A673 (cell line): ENCODE results near the gene MCF2L2. TPM values are rescaled to one million over a fixed set of nuclear protein-coding genes. Genes with fewer than 3 reads are reported as not detected.

ENCODE experiments used
- BruUV-seq: library from RNA; stranded (reverse); fragments of 400-500 nt; replicated peaks from 2 replicates; lab custom pipeline; 2021; lab: Mats Ljungman, UMichigan
- CTCF ChIA-PET: fragments of 300-600 bp; sonication (Branson Sonifier 250); formaldehyde crosslinking; loops from one replicate; lab custom pipeline; 2022; ENCODE audit warnings: antibody characterized with exemption; lab: Charles Lee
- POLR2A ChIA-PET: fragments of 300-600 bp; sonication (Branson Sonifier 250); formaldehyde crosslinking; loops from one replicate; lab custom pipeline; 2022; ENCODE audit warnings: antibody characterized with exemption; ENCODE audit not compliant: low non-redundant PET; lab: Charles Lee
- DNase-seq: peaks from one replicate; pipeline ENCODE4 v3.0.0-alpha.2; 2015; ENCODE audit warnings: low spot score
- H3K27ac ChIP-seq: fragments of 200-600 bp; sonication (generic); 2 replicates; pipeline ENCODE4 v1.5.1; 2016; ENCODE audit warnings: mixed run types, low read depth, mild to moderate bottlenecking, mixed read lengths, antibody characterized with exemption, low read length; ENCODE audit not compliant: poor library complexity, severe bottlenecking
- H3K27me3 ChIP-seq: fragments of 200-600 bp; sonication (generic); replicated peaks from 2 replicates; pipeline ENCODE4 v1.6.1; 2017; ENCODE audit warnings: mixed run types, low read depth, mild to moderate bottlenecking, mixed read lengths, antibody characterized with exemption, low read length; ENCODE audit not compliant: insufficient read depth, poor library complexity
- H3K36me3 ChIP-seq: fragments of 200-600 bp; sonication (generic); 2 replicates; pipeline ENCODE4 v1.6.1; 2016; ENCODE audit warnings: mixed run types, mild to moderate bottlenecking, mixed read lengths, antibody characterized with exemption, low read length; ENCODE audit not compliant: insufficient read depth, poor library complexity, severe bottlenecking
- H3K4me1 ChIP-seq: fragments of 200-600 bp; sonication (generic); 2 replicates; pipeline ENCODE4 v1.6.1; 2017; ENCODE audit warnings: mixed run types, mild to moderate bottlenecking, mixed read lengths, antibody characterized with exemption, low read length; ENCODE audit not compliant: insufficient read depth, poor library complexity, severe bottlenecking
- H3K4me3 ChIP-seq: fragments of 200-600 bp; sonication (generic); 2 replicates; pipeline ENCODE4 v1.5.1; 2016; ENCODE audit warnings: low read depth, mixed run types, mild to moderate bottlenecking, mixed read lengths, low read length; ENCODE audit not compliant: poor library complexity, severe bottlenecking
- H3K9me3 ChIP-seq: fragments of 200-600 bp; sonication (generic); 2 replicates; pipeline ENCODE4 v1.6.1; 2016; ENCODE audit warnings: mixed run types, low read depth, mild to moderate bottlenecking, mixed read lengths, antibody characterized with exemption, low read length; ENCODE audit not compliant: poor library complexity, severe bottlenecking
- EZH2 ChIP-seq: fragments of 200-600 bp; sonication (generic); IDR thresholded peaks from 2 replicates; pipeline ENCODE4 v1.6.1; 2017; ENCODE audit warnings: borderline replicate concordance, low read depth, mild to moderate bottlenecking, mixed read lengths, antibody characterized with exemption, low read length; ENCODE audit not compliant: poor library complexity, severe bottlenecking
- intact Hi-C: fragments of 100-400 bp; cut with micrococcal nuclease; formaldehyde crosslinking; loops from one replicate; pipeline ENCODE4 v1.10.0; 2022; ENCODE audit not compliant: unreplicated experiment
- total RNA-seq: library from RNA; stranded (reverse); gene quantifications from 2 replicates; pipeline ENCODE4 v1.2.3, GENCODE V29; 2021
- TF ChIP-seq, protein P1 (sequence below): fragments of 300-800, 200-600 bp; sonication (generic); conservative IDR thresholded peaks from 2 replicates; pipeline ENCODE4 v1.5.1; 2017; ENCODE audit warnings: low read depth, mild to moderate bottlenecking, antibody characterized with exemption, low read length, moderate library complexity, mixed read lengths

MCF2L2 gene
- total RNA-seq, 1 experiment from 2014 or later: not detected

DNA sequence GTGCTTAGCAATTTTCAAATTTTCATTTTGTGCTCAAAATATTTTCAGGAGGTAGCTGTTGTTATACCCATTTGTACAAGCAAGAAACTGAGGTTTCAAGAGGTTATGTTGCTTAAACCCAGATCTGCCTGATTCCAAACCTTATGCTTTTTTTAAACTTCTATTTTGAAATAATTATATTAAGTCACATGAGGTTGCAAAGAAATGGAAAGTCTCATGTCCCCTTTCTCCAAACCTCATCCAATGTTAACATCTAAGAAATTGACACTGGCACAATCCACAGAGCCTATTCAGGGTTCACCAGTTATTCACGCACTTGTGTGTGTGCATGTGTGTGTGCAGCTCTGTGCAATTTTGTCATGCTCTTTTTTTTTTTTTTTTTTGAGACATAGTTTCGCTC is 140.3 kb downstream of the MCF2L2 start:
- BruUV-seq: TSS peak; percentile 66
- H3K9me3 ChIP-seq: no peaks in the 10 kb centered on the region
- CTCF ChIA-PET: no interaction called here
- TF ChIP-seq EZH2: no peak
- TF ChIP-seq, protein P1, sequence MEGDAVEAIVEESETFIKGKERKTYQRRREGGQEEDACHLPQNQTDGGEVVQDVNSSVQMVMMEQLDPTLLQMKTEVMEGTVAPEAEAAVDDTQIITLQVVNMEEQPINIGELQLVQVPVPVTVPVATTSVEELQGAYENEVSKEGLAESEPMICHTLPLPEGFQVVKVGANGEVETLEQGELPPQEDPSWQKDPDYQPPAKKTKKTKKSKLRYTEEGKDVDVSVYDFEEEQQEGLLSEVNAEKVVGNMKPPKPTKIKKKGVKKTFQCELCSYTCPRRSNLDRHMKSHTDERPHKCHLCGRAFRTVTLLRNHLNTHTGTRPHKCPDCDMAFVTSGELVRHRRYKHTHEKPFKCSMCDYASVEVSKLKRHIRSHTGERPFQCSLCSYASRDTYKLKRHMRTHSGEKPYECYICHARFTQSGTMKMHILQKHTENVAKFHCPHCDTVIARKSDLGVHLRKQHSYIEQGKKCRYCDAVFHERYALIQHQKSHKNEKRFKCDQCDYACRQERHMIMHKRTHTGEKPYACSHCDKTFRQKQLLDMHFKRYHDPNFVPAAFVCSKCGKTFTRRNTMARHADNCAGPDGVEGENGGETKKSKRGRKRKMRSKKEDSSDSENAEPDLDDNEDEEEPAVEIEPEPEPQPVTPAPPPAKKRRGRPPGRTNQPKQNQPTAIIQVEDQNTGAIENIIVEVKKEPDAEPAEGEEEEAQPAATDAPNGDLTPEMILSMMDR: no peak
- no peaks in the 10 kb centered on the region for H3K27me3 ChIP-seq
- H3K4me1 ChIP-seq: peaks cover 13% of the 10 kb centered on the region
- intact Hi-C loops: no loop called here
- no peaks in the 10 kb centered on the region for H3K36me3 ChIP-seq
- no peak for DNase-seq
- no peak overlapping the region for H3K27ac ChIP-seq
- POLR2A ChIA-PET: no interaction called here
- no peak overlapping the region for H3K4me3 ChIP-seq

DNA sequence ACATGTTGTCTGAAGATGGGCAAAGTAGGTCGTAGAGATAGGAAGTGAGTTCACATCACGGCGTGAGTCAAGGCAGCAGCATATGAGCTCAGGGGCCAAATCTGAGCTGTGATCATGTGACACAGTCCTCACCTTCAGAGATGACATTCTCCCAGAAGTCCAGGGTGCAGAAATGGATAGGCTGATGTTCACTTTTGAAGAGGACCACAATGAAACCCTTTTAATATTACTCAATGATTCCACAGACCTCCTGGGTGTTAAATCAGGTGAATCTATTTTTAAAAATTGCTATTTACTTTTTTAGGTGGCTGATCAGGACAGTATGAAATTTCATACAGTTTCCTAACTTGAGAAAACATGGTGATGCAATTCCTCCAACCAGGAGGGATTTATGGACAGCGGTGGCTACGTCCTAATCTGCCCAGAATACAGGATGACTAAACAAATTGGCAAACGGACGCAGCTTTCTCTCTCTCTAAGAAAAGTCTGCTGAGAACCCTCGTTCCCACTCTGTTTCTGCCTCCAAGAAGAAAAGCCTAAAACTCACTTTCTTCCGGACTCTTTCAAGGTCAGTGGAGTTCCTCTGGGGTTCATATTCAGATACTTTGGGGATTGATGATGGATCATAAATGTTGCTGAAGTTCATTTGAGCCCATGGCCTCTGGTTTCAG is 141.0 kb downstream of the MCF2L2 start:
- POLR2A ChIA-PET: no interaction called here
- Histone ChIP-seq H3K27ac (no peak overlapping the region), H3K4me3 (no peak overlapping the region), H3K9me3 (no peaks in the 10 kb centered on the region), H3K36me3 (no peaks in the 10 kb centered on the region), H3K27me3 (no peaks in the 10 kb centered on the region), H3K4me1 (peaks cover 13% of the 10 kb centered on the region)
- CTCF ChIA-PET: no interaction called here
- no peak for TF ChIP-seq EZH2
- TF ChIP-seq, protein P1: no peak
- intact Hi-C loops: no loop called here
- no peak for DNase-seq
- no TSS peak for BruUV-seq

DNA sequence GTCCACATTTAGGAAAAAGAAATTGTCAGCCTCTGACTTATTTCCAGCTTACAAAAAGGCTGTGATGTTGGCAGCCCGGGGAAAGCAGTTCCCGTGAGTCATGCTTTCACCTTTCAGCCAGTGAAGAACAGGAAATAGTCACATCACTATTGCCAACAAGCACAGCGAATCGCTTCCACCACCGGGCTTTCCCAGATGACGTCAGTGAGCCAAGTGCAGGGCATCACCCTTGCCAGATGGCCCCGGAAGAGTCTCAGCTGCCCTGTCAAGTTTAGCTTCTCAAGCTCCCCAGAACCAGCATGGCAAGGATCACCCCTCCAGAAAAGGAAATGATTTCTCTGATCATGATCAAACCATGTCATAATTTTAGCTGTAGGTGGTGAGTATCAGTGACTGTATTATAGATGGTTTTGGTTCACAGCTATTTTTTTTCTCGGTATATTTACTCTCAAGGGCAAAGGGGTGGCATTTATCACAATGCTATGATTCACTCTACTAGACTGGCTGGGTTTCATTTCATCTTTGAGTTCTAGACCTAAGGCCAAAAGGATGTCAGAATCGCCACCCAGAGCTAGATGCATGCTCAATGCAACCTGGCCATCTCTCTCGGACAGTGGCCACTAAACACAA is 142.5 kb downstream of the MCF2L2 start:
- no peak for TF ChIP-seq EZH2
- TF ChIP-seq, protein P1: no peak
- DNase-seq: peak; percentile 92
- no peak overlapping the region for H3K4me3 ChIP-seq
- no peaks in the 10 kb centered on the region for H3K36me3 ChIP-seq
- no TSS peak for BruUV-seq
- H3K27me3 ChIP-seq: no peaks in the 10 kb centered on the region
- intact Hi-C loops: no loop called here
- POLR2A ChIA-PET: interaction anchor here (1.2 kb wide), 1 partner anchor 13 kb away, joined by 4 read pairs; no protein-coding TSS in a partner anchor
- CTCF ChIA-PET: interaction anchor here (0.6 kb wide), 1 partner anchor 1012 kb away, joined by 4 read pairs; no protein-coding TSS in a partner anchor
- peak overlapping the region; percentile 40 for H3K27ac ChIP-seq
- no peaks in the 10 kb centered on the region for H3K9me3 ChIP-seq
- H3K4me1 ChIP-seq: peaks cover 13% of the 10 kb centered on the region
